Esophagus squamous epithelium (tissue), 4 donors: Measurements from ENCODE around the gene SEMA4F.

ENCODE experiments used
- POLR2A ChIP-seq, 4 donors: fragments of 450-650 bp; IDR thresholded peaks; one replicate each; pipeline ENCODE4 v1.6.1; 2017; ENCODE audit warnings: antibody characterized with exemption in 4 of 4, mild to moderate bottlenecking in 4 of 4, moderate library complexity in 3 of 4
- TF ChIP-seq, protein P1 (sequence below), 6 experiments: fragments of 450-650 bp in 4 of 6; fragments of 200-600 bp in 2 of 6; sonication (generic) in 2 of 6; IDR thresholded peaks; one replicate each; pipeline ENCODE4 v1.5.1; 2016 to 2019; ENCODE audit warnings: antibody characterized with exemption in 6 of 6, mild to moderate bottlenecking in 4 of 6, moderate library complexity in 4 of 6

DNA sequence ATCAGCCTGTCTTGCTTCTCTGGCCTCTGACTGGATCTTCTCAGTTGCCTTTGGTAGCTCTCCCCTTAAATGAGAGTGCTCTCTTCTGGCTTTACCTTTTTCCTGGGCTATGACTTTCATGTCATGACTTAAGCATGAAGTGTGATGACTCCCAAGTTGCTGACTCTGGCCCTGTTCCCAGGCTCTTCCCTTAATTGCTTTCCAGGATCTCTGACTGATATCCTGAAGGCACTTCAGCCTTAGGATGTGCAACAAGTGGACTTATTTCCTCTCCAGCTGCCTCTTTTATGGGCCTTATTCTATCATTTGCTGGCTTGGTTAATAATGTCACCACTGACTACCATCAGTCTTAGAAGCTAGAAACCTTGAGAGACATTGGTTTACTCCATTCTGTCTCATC is 17.4 kb downstream of the SEMA4F start:
- TF ChIP-seq, protein P1, sequence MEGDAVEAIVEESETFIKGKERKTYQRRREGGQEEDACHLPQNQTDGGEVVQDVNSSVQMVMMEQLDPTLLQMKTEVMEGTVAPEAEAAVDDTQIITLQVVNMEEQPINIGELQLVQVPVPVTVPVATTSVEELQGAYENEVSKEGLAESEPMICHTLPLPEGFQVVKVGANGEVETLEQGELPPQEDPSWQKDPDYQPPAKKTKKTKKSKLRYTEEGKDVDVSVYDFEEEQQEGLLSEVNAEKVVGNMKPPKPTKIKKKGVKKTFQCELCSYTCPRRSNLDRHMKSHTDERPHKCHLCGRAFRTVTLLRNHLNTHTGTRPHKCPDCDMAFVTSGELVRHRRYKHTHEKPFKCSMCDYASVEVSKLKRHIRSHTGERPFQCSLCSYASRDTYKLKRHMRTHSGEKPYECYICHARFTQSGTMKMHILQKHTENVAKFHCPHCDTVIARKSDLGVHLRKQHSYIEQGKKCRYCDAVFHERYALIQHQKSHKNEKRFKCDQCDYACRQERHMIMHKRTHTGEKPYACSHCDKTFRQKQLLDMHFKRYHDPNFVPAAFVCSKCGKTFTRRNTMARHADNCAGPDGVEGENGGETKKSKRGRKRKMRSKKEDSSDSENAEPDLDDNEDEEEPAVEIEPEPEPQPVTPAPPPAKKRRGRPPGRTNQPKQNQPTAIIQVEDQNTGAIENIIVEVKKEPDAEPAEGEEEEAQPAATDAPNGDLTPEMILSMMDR (IDR thresholded peaks at IDR 0.05): no peak
- TF ChIP-seq POLR2A (IDR thresholded peaks at IDR 0.05): no peak
